GM12865 (cell line): Measurements from ENCODE around the gene ELP1.

Experiments used
- DNase-seq: peaks from one replicate; pipeline ENCODE4 v3.0.0; 2010; ENCODE audit warnings: low read depth
- H3K4me3 ChIP-seq: 2 replicates; pipeline ENCODE4 v1.5.1; 2011; ENCODE audit warnings: mild to moderate bottlenecking, low read depth, low read length, control low read depth
- TF ChIP-seq, protein P1 (sequence below): IDR thresholded peaks from 2 replicates; pipeline ENCODE4 v1.5.1; 2011; ENCODE audit warnings: low read length, control low read depth, low read depth, inconsistent platforms; ENCODE audit not compliant: insufficient read depth; ENCODE audit errors: missing control alignments

The ELP1 gene

DNA sequence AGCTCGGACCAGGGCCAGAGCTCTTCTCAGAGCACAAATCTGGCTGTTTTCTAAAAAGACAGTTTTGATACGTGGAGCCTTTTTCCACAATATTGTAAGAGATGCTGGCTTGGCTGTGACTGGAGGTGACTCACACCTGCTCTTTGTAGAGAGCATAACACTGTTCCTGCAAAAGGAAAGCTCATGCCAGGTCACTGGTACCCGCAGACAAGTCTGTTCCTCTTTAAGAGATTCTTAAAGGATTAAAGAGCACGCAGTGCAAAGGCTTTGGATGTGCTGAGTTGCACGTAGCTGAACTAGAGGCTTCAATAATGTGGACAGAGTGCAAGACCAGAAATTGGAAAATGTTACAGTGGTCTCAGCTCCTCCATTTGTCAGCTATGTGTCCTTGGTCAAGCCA lies 97.1 kb downstream of the ELP1 start:
- H3K4me3 ChIP-seq, result no peak overlapping the region
- TF ChIP-seq, protein P1, sequence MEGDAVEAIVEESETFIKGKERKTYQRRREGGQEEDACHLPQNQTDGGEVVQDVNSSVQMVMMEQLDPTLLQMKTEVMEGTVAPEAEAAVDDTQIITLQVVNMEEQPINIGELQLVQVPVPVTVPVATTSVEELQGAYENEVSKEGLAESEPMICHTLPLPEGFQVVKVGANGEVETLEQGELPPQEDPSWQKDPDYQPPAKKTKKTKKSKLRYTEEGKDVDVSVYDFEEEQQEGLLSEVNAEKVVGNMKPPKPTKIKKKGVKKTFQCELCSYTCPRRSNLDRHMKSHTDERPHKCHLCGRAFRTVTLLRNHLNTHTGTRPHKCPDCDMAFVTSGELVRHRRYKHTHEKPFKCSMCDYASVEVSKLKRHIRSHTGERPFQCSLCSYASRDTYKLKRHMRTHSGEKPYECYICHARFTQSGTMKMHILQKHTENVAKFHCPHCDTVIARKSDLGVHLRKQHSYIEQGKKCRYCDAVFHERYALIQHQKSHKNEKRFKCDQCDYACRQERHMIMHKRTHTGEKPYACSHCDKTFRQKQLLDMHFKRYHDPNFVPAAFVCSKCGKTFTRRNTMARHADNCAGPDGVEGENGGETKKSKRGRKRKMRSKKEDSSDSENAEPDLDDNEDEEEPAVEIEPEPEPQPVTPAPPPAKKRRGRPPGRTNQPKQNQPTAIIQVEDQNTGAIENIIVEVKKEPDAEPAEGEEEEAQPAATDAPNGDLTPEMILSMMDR, result no peak
- no peak for DNase-seq

DNA sequence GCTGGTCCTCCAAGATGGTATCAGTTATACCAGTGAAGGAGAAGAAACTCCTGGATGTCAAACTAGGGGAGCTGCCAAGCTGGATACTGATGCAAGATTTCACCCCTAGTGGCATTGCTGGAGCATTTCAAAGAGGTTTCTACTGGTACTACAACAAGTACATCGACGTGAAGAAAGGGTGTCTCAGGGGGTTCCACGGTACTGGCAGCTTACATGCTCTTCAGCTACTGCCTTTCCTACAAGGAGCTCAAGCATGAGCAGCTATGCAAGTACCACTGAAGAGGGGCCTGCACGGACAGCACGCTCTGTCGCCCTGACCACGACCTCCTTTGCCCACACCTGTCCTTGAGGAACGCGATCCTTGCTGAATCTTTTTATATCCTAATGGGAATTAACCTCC lies 97.6 kb downstream of the ELP1 start:
- TF ChIP-seq, protein P1, result no peak
- no peak for DNase-seq
- no peak overlapping the region for H3K4me3 ChIP-seq

DNA sequence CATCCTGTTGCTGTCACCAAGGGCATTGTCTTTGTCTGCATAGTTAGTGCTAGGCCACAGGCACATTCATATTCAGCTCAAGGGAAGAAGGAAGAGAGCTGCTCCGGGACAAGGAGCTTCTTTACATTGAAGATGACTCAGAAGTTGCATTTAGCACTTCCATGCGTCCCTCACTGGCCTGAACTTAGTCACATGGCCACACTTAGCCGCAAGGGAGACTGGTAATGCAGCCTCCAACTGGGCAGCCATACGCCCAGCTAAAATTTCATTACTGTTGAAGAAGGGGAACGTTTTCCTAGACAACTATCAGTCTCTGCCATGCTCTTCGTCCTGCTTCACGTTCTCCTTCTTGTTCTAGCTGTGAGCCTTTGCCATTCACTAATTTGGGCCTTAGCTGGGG lies 98.1 kb downstream of the ELP1 start:
- H3K4me3 ChIP-seq, result no peak overlapping the region
- TF ChIP-seq, protein P1, result no peak
- DNase-seq, result no peak

DNA sequence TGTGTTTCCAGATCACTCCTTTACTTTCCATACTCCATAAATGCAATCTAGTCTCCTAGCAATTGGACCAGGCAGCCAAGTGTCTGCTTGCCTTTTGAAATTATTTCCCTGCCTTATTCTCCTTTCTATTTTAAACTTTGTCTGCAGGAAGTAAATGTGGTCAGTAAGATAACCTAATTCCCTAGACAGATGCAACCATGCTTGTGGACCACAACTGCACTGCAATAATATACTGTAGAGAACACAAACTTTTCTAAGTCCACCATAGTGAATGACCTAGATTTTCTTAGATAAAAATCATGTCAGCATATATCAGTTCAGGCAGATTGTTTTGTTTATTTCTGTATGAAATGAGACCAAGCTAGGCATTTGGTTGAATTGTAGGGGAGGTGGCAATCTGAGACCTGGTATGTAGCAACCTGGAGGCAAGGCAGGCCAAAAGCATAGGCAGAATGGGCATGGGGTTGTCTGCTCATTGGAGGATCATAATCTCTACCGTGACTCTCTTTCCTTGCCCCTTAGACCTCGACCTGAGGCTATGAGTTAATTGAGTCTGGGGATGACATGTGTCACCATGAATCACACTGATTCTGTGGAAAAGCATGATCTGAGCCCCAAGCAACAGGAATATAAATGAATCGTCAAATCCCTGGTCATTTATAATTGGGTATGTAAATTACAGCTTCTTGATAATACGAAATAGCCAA lies 98.8 kb downstream of the ELP1 start:
- TF ChIP-seq, protein P1, result no peak
- DNase-seq, result no peak
- H3K4me3 ChIP-seq, result no peak overlapping the region

DNA sequence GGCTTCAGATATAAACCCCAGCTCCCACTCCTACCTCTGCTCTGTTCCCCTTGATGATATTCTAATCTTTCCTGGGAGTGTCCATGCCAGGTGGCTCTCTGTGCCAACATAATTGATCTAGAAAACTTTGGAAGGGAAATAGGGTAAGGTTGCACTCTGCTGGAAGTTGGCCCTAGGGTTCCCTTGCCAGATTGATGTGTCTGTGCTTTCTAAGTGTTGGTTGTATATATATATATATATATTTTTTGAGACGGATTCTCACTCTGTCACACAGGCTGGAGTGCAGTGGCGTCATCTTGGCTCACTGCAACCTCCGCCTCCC lies 101.8 kb downstream of the ELP1 start:
- TF ChIP-seq, protein P1, result no peak
- no peak overlapping the region for H3K4me3 ChIP-seq
- DNase-seq, result no peak

DNA sequence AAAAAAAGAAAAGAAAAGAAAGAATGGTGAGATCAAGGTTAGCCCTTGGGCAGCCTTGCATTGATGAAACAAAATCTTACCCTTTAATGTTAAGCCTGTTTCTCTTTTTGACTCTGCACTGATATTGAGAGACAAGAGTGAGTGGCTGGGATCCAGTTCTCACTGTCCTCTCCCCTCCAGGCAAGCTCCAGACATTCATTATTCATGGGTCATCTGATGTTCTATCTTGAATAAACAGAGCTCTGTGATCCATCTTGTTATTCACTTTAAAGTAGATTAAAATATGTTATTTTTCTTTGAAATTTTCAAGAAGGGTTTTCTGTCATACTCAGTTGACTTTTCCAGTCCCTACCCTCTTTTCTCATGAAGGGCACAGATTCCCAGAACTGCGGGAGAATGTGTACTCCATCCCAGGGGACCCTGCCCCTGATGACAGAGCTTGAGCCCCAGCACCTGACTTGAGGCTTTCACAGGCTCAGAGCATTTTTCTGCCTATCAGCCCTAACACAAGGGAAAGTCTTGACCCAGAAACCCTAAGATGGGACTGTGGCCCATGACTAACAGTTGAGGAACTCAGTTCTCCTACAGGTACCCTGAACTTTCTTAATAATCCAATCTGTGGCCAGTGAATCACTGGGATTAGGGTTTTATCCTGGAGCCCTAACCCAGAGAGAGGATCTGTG lies 102.3 kb downstream of the ELP1 start:
- no peak for DNase-seq

More for the DNA sequence above, 102.3 kb downstream of the ELP1 start:
- TF ChIP-seq, protein P1, result no peak
- H3K4me3 ChIP-seq, result no peak overlapping the region
